ENCODE data around the gene SUN3.

SUN3 gene

GRCh38 chr7:48046458-48046857 is 17.6 kb upstream of the SUN3 start:
- Histone ChIP-seq H3K4me1 (ENCODE audit: insufficient read depth, low read length, severe bottlenecking) (no peaks in the 10 kb centered on the region), H3K36me3 (ENCODE audit: insufficient read depth, low read length) (no peaks in the 10 kb centered on the region), H3K4me3 (ENCODE audit: low read depth, low read length, poor library complexity, severe bottlenecking) (no peak overlapping the region), H4K20me1 (ENCODE audit: insufficient read depth, low read length) (no peaks in the 10 kb centered on the region), H3K4me2 (ENCODE audit: low read length) (no peak overlapping the region), H3K27ac (ENCODE audit: low read depth, low read length, poor library complexity, severe bottlenecking) (no peak overlapping the region), H3K9me2 (ENCODE audit: low read depth, low read length) (no peaks in the 10 kb centered on the region), H3K27me3 (ENCODE audit: insufficient read depth, low read length) (no peaks in the 10 kb centered on the region), H3K79me2 (ENCODE audit: insufficient read depth, low read length) (no peaks in the 10 kb centered on the region), H2AFZ (ENCODE audit: low read length) (no peak overlapping the region), H3K9ac (ENCODE audit: low read length) (no peak overlapping the region), H3F3A (ENCODE audit: insufficient read depth, low read length) (no peaks in the 10 kb centered on the region), H3K9me3 (ENCODE audit: low read length) (no peaks in the 10 kb centered on the region)
- TF ChIP-seq EZH2 (IDR thresholded peaks at IDR 0.05; ENCODE audit: borderline replicate concordance, low read length) (no peak), CTCF (IDR thresholded peaks at IDR 0.05; ENCODE audit: low read length) (no peak)

GRCh38 chr7:48045195-48045765 is 16.4 kb upstream of the SUN3 start:
- TF ChIP-seq CTCF (IDR thresholded peaks at IDR 0.05; ENCODE audit: low read length) = no peak
- no peak for TF ChIP-seq EZH2 (IDR thresholded peaks at IDR 0.05; ENCODE audit: borderline replicate concordance, low read length)
- Histone ChIP-seq H3K27me3 (ENCODE audit: insufficient read depth, low read length) (no peaks in the 10 kb centered on the region), H4K20me1 (ENCODE audit: insufficient read depth, low read length) (no peaks in the 10 kb centered on the region)

GRCh38 chr7:48042636-48043035 is 13.7 kb upstream of the SUN3 start:
- H3K9me3 ChIP-seq (ENCODE audit: low read length) = no peaks in the 10 kb centered on the region
- no peaks in the 10 kb centered on the region for H3K27me3 ChIP-seq (ENCODE audit: insufficient read depth, low read length)
- H4K20me1 ChIP-seq (ENCODE audit: insufficient read depth, low read length) = no peaks in the 10 kb centered on the region
- H3K9me2 ChIP-seq (ENCODE audit: low read depth, low read length) = no peaks in the 10 kb centered on the region
- no peaks in the 10 kb centered on the region for H3K79me2 ChIP-seq (ENCODE audit: insufficient read depth, low read length)
- no peak overlapping the region for H3K9ac ChIP-seq (ENCODE audit: low read length)
- no peaks in the 10 kb centered on the region for H3F3A ChIP-seq (ENCODE audit: insufficient read depth, low read length)
- no peak overlapping the region for H3K27ac ChIP-seq (ENCODE audit: low read depth, low read length, poor library complexity, severe bottlenecking)
- H3K4me2 ChIP-seq (ENCODE audit: low read length) = no peak overlapping the region
- H3K36me3 ChIP-seq (ENCODE audit: insufficient read depth, low read length) = no peaks in the 10 kb centered on the region
- TF ChIP-seq EZH2 (IDR thresholded peaks at IDR 0.05; ENCODE audit: borderline replicate concordance, low read length) = no peak
- H3K4me1 ChIP-seq (ENCODE audit: insufficient read depth, low read length, severe bottlenecking) = no peaks in the 10 kb centered on the region
- no peak overlapping the region for H2AFZ ChIP-seq (ENCODE audit: low read length)
- no peak overlapping the region for H3K4me3 ChIP-seq (ENCODE audit: low read depth, low read length, poor library complexity, severe bottlenecking)

More at GRCh38 chr7:48045195-48045765, 16.4 kb upstream of the SUN3 start:
- Histone ChIP-seq H2AFZ (ENCODE audit: low read length) (no peak overlapping the region), H3K4me1 (ENCODE audit: insufficient read depth, low read length, severe bottlenecking) (no peaks in the 10 kb centered on the region), H3F3A (ENCODE audit: insufficient read depth, low read length) (no peaks in the 10 kb centered on the region), H3K9me2 (ENCODE audit: low read depth, low read length) (no peaks in the 10 kb centered on the region), H3K9ac (ENCODE audit: low read length) (no peak overlapping the region), H3K4me2 (ENCODE audit: low read length) (no peak overlapping the region), H3K79me2 (ENCODE audit: insufficient read depth, low read length) (no peaks in the 10 kb centered on the region), H3K27ac (ENCODE audit: low read depth, low read length, poor library complexity, severe bottlenecking) (no peak overlapping the region), H3K9me3 (ENCODE audit: low read length) (no peaks in the 10 kb centered on the region), H3K36me3 (ENCODE audit: insufficient read depth, low read length) (no peaks in the 10 kb centered on the region), H3K4me3 (ENCODE audit: low read depth, low read length, poor library complexity, severe bottlenecking) (no peak overlapping the region)

- Histone ChIP-seq H4K20me1 (ENCODE audit: insufficient read depth, low read length) (no peaks in the 10 kb centered on the region), H3K4me2 (ENCODE audit: low read length) (no peak overlapping the region), H3K9me3 (ENCODE audit: low read length) (no peaks in the 10 kb centered on the region), H3K36me3 (ENCODE audit: insufficient read depth, low read length) (no peaks in the 10 kb centered on the region), H3K4me3 (ENCODE audit: low read depth, low read length, poor library complexity, severe bottlenecking) (no peak overlapping the region), H2AFZ (ENCODE audit: low read length) (no peak overlapping the region), H3K9me2 (ENCODE audit: low read depth, low read length) (no peaks in the 10 kb centered on the region), H3F3A (ENCODE audit: insufficient read depth, low read length) (no peaks in the 10 kb centered on the region), H3K27ac (ENCODE audit: low read depth, low read length, poor library complexity, severe bottlenecking) (no peak overlapping the region), H3K79me2 (ENCODE audit: insufficient read depth, low read length) (no peaks in the 10 kb centered on the region), H3K27me3 (ENCODE audit: insufficient read depth, low read length) (no peaks in the 10 kb centered on the region), H3K9ac (ENCODE audit: low read length) (no peak overlapping the region), H3K4me1 (ENCODE audit: insufficient read depth, low read length, severe bottlenecking) (no peaks in the 10 kb centered on the region)
- no peak for TF ChIP-seq CTCF (IDR thresholded peaks at IDR 0.05; ENCODE audit: low read length)
- TF ChIP-seq EZH2 (IDR thresholded peaks at IDR 0.05; ENCODE audit: borderline replicate concordance, low read length) = no peak
Measured at GRCh38 chr7:48042216-48042615, 13.3 kb upstream of the SUN3 start.

Measured in OCI-LY1 (cell line).